GM19455 (cell line): ENCODE measurements around the gene TMEM267.
"Not testable (repeated sequence)": the region's sequence is repeated elsewhere in the genome, so short reads cannot be mapped to it uniquely, and the experiment has no call there.

Experiments
- ATAC-seq: cut with Tn5 transposase; IDR thresholded peaks from one replicate; pipeline ENCODE4 v1.9.1; 2021; ENCODE audit not compliant: unreplicated experiment

The TMEM267 gene

GRCh38 chr5:43483298-43484105, at the start of gene TMEM267:
TMEM267 (minus strand) TSS chr5:43483865; CDS start chr5:43453969, 29,896 bp downstream.
- peak; percentile 91 for ATAC-seq

GRCh38 chr5:43530648-43531047, 47.0 kb upstream of the TMEM267 start:
- ATAC-seq, result no peak

GRCh38 chr5:43523662-43524072, 40.0 kb upstream of the TMEM267 start:
- ATAC-seq, result no peak

GRCh38 chr5:43520615-43521014, 37.0 kb upstream of the TMEM267 start:
- no peak for ATAC-seq

- no peak for ATAC-seq
These were observed 32.0 kb upstream of the TMEM267 start for GRCh38 chr5:43515678-43516048.

GRCh38 chr5:43514816-43515677, 31.4 kb upstream of the TMEM267 start, which contains the start of gene C5orf34:
C5orf34 (minus strand) TSS chr5:43515148; CDS start chr5:43509339, 5,809 bp downstream.
- ATAC-seq, result peak; percentile 98

GRCh38 chr5:43514471-43514815, 30.8 kb upstream of the TMEM267 start:
- ATAC-seq, result peak; percentile 33

- ATAC-seq, result no peak
These were observed 30.4 kb upstream of the TMEM267 start for GRCh38 chr5:43514025-43514424.

GRCh38 chr5:43511062-43511461, 27.4 kb upstream of the TMEM267 start:
- not testable (repeated sequence) for ATAC-seq

GRCh38 chr5:43498581-43498980, 14.9 kb upstream of the TMEM267 start:
- no peak for ATAC-seq

GRCh38 chr5:43497311-43498104, 13.8 kb upstream of the TMEM267 start:
- ATAC-seq, result no peak

- no peak for ATAC-seq
These were observed 7.7 kb upstream of the TMEM267 start for GRCh38 chr5:43491326-43491725.

- ATAC-seq, result no peak
These were observed 2.7 kb upstream of the TMEM267 start for GRCh38 chr5:43486353-43486752.

- ATAC-seq, result no peak
These were observed 1.7 kb upstream of the TMEM267 start for GRCh38 chr5:43485406-43485805.

GRCh38 chr5:43484106-43484849, 613 bp upstream of the TMEM267 start:
- ATAC-seq, result peak; percentile 73

GRCh38 chr5:43482490-43483297, 971 bp downstream of the TMEM267 start:
- ATAC-seq, result no peak

- ATAC-seq, result no peak
These were observed 13.8 kb downstream of the TMEM267 start for GRCh38 chr5:43469671-43470391.

- no peak for ATAC-seq
These were observed 16.6 kb downstream of the TMEM267 start for GRCh38 chr5:43467100-43467499.

GRCh38 chr5:43465455-43465854, 18.2 kb downstream of the TMEM267 start:
- not testable (repeated sequence) for ATAC-seq
